GM21447 (cell line): Measurements from ENCODE around the gene FAM83F.
"Not testable (repeated sequence)": the region's sequence is repeated elsewhere in the genome, so short reads cannot be mapped to it uniquely, and the experiment has no call there.

ENCODE experiments used
- ATAC-seq: cut with Tn5 transposase; IDR thresholded peaks from one replicate; pipeline ENCODE4 v1.9.1; 2021; ENCODE audit not compliant: unreplicated experiment

The FAM83F gene

DNA sequence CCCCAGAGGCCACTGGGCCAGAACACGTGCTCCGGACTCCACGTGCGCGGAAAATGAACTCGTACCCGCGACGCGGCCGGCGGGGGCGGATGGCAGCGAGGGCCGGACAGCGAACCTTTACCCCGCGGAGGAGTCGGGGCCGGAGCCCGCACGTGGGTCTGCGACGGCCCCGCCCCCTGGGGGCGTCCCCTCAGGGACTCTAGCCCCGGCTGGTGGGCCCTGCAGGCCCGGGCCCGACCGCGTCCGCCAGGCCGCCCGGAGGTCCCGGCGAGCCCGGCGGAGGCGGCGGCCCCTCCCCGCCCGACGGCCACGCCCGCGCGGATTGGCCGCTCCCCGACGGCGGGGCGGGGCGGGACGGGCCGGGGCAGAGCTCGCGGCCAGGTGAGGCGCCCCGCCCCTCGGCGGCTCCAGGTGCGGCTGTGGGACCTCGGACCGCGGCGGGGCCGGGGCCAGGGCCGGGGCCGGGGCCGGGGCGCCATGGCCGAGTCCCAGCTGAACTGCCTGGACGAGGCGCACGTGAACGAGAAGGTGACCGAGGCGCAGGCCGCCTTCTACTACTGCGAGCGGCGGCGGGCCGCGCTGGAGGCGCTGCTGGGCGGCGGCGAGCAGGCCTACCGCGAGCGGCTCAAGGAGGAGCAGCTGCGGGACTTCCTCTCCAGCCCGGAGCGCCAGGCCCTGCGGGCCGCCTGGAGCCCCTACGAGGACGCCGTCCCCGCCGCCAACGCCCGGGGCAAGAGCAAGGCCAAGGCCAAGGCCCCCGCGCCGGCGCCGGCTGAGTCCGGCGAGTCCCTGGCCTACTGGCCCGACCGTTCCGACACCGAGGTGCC is at the start of gene FAM83F:
Gene FAM83F, plus strand, starts transcription at position 389 of the 827 bp plus-strand sequence. Its CDS starts 89 bp downstream, at position 478.
- ATAC-seq = no peak

DNA sequence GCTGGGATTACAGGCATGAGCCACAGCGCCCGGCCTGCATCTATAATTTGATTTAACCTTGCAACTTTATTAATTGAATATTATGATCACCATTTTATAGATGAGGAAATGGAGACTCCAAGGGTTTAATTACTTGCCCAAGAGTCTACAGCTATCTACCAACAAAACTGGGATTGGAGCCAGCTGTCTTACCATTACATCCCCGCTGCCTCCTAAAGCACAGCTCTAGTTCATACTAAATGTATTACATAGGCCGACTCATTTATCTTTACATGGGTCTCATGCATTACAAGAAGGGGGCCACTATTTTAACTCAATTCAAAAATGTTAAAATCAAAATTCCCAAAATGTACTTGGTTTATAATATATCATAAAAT is 48.6 kb upstream of the FAM83F start:
- ATAC-seq = no peak

DNA sequence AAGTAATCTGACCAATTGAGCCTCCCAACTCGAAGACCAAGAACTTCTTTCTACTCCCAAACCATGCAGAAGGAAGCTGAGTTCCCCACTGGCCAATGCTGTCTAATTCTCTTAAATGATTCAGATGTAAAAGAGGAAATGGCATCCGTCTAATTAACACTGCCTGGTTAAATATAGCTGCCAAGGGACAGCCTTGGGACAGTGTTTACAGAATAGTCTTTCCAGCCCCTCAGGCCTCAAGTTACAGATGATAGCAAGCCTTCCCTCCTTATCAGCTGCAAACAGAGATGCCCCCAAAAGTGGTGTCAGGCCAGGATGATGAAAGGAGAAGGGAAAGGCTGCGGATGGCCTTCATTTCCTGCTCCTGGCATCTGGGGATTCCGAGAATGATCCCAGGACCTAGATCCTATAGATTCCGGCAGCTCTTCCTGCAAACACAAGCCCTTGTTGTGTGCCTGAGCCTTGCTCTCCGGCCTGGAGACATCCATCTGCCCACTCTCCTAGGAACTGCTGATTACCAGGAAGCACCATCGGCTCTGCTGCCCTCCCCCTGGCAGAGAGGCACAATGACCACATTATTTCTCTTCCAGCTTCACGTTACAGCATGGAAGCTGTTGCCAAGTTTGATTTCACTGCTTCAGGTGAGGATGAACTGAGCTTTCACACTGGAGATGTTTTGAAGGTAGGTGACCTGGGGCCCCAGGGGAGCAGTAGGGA is 48.1 kb upstream of the FAM83F start:
- no peak for ATAC-seq

DNA sequence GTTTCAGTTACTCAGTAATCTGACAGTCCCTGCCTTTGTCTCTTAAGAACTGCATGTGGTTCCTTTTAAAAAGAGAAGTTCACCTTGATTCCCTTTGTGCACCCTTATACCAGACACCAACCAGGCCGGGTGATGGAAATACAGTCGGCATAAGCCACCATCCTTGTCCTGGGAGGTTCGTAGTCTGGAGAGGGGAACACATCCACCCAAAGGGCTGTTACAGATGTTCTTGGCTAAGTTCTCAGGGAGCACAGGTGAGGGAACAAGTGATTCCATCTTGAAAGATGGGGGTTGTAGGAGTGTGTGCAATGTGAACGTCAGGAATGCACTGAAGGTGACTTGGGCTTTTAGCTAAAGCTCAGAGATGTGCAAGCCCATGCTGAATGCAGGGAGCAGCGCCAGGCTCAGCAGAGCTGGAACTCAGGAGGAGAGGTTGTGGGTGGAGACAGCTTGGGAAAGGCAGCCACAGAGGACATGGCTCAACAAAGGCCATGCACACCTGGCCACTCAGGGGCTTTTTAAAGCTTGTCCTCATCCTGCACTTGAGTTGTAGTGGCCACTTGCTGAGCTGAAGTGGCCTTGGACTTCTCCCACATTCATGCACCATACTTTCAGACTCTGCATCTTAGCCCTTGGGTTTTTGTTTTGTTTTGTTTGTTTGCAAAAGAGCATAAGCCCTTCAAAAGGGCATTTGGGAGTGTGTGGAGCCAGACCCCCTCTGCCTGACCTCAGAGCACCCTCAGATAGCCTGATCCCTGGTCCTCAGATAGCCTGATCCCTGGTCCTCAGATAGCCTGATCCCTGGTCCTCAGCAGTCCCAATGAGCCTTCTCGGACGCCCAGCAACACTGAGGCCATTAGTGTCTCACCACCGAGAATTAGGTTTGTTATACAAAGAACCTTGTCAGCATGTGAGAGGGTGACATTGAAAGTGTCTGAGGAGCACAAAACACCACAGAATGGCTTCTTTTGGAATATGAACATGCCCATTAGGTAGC is 47.2 kb upstream of the FAM83F start:
- ATAC-seq = no peak

DNA sequence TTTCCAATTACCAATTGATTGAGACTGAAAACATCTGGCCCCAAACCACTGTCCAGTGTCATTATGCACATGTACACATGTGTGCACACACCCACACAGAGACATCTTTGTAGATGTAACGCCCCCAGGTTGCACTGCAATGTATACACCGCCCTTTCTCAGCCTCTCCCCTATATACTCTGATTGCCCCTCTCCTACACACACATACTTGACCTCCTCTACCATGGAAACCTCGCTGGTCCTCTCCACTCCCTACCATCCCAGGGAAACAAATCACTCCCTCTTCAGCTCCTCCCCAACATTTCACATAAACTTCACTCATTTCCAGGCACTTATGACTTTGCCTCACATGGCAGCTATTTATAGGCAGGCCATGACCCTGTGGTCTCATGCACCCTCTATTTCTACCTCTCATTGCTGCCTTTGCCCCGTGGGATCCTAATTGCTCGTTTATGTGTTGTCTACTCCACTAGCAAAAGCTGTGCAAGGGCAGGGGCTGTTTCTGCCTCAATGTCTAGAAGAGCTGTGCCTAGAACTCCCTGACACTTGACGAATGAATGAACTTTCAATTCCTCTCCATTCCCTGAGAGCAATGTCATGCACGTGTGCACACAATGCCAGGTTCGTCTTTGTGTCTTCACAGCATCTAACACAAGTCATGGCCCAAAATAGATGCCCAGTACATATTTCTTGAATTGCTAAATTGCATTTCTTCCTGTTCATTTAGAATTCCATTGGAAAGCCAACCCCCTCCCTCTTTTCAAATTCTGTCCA is 44.6 kb upstream of the FAM83F start:
- ATAC-seq = no peak

DNA sequence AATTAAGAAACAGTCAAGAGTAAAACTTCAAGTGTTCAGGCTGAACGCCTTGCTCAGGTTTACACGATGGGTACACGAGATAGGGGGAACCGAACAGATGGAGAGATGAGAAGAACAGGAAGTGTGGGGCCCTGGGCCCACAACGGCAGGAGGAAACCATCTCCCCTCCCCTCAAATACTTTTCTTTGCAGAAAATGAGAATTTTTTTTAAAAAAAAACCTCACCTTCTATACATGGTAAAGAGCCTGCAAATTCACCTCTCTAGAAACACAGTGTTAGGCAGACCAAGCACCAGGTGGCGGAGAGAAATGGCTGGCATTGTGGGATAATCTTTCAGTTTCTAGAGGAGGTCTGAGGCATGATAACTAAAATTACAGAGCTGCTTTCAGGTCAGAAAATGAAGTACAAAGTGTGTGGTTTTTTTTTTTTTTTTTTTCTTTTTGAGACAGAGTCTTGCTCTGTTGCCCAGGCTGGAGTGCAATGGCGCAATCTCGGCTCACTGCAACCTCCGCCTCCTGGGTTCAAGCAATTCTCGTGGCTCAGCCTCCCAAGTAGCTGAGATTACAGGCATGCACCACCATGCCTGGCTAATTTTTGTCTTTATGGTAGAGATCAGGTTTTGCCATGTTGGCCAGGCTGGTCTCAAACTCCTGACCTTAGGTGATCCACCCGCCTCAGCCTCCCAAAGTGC is 43.0 kb upstream of the FAM83F start:
- ATAC-seq = not testable (repeated sequence)

DNA sequence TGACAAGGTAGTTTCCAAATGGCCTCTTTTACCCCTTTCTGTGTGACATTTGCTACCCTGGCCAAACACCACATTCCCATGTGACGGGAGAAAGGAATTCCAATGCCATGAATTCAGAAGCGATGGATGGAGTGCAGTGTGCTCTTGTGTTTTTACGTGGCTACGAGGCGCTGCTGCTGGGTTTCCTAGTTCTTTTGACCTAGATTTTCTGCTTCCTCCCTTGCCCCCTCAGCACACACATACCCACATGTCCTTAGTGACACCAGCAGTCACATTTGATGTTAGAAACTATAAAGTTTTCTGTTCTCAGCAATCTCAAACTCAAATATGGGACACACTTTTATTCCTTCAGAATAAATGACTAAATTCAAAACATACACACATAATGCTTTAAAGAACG is 42.4 kb upstream of the FAM83F start:
- ATAC-seq = no peak

DNA sequence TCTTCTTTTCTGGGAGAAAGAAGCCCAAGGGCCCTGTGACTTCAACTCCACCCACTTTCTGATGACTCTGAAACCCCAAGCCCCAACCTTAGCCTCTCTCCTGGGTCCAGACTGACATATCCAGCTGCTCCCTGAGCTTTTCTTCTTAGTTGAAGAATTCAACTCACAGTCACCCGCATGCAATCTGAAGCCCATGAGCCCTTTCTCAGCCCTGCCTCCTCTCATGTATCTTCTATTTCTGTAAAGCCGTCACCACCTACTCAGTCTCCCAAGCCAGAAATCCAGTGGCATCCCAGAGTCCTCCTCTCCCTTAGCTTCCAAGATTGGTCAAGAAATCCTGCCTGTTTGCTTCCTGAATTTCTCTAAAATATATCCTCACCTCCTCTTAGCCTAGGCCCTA is 41.7 kb upstream of the FAM83F start:
- ATAC-seq = no peak

DNA sequence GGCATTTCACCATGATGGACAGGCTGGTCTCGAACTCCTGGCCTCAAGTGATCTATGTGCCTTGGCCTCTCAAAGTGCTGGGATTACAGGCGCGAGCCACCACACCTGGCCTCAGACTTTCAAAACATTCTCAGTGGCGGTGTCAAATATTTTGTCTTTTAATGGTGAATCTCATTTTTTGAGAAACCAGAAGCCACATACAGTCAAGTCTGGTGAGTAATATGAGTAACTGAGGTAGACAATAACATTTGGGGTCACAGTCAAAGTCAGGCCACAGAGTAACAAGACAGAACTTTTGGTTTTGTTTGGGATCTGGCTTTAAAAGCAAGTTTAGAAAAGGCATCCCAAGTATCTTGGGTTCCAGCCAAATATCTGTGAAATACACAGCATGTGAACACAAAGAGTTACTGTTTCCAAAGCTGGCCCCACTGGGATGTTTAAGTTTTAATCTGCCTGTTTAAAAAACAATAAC is 40.1 kb upstream of the FAM83F start:
- ATAC-seq = no peak

DNA sequence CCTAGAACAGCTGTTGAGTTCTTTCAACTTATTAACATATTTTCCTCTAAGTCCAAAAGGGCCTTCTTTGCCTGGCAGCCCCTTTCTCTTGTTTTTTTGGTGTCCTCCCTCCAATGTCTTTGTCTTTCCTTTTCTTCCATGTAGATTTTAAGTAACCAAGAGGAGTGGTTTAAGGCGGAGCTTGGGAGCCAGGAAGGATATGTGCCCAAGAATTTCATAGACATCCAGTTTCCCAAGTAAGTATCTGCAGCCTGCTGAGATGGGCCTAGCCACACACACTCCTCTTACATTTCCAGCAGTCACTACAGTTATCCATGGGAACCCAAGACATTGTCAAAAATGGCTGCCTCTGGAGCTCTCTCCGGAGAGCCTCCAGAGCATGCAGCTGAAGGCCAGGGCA is 39.1 kb upstream of the FAM83F start:
- ATAC-seq = no peak

DNA sequence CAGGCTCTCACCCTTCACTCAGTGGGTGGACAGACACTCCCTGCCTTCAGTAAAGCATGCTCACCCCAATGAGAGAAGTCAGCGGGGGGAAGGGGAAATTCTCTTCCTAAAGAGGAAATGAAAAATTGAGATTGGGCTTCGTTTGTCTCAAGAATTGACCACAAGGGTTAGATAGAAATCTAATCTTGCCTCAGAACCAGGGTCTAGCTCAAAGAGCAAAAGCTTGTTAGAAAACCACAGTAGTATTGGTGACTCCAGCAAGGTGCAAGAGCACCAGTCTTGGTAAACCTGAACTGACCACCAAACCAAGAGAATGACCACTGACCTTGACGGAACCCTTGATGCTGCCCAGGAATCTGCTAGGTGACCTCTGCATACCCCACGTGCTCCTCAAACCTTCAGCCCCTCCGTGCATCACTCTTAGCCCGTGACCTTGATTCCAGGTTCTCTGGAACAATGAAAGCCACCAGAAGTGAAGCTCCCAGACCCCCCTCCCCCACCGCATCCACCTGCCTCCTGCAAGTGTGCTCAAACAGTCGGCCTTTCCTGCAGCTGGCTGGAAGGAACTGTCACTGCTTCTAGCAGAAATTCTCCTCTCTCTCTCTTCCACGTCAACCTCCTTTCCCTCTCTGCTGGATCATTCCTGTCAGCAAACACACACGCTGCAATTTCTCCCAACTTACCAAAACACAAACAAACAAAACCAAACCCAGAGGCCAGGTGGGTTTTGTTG is 37.7 kb upstream of the FAM83F start:
- no peak for ATAC-seq

DNA sequence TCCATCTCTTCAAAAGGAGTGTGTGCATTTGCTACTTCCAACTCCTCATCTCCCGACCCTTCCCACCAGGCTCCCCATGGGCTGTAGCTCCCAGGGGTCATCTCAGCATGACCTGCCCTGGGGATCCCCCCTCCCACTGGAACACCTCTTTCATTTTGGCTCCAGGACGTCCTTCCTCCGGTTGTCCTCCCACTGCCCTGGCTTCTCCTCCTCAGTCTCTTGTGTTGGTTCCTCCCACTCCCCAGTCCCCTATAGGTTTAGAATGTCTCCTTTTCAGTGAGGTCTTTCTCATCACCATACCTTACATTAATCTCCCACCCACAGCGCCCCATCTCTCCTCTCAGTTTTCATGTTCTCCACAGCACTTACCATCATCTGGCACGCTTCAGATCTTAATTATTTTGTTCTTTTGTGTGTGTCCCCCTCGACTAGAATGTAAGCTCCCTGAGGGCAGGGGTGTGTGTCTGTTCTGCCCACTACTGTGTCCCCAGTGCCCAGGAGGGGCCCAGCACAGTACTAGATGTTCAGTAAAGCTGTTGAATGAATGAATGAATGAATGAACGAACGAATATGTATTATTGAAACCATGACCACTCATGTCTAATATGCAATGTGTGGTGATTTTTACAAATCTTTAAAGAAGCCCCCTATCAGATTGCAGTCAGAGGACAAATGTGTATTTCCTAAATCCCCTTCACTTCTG is 36.6 kb upstream of the FAM83F start:
- no peak for ATAC-seq

DNA sequence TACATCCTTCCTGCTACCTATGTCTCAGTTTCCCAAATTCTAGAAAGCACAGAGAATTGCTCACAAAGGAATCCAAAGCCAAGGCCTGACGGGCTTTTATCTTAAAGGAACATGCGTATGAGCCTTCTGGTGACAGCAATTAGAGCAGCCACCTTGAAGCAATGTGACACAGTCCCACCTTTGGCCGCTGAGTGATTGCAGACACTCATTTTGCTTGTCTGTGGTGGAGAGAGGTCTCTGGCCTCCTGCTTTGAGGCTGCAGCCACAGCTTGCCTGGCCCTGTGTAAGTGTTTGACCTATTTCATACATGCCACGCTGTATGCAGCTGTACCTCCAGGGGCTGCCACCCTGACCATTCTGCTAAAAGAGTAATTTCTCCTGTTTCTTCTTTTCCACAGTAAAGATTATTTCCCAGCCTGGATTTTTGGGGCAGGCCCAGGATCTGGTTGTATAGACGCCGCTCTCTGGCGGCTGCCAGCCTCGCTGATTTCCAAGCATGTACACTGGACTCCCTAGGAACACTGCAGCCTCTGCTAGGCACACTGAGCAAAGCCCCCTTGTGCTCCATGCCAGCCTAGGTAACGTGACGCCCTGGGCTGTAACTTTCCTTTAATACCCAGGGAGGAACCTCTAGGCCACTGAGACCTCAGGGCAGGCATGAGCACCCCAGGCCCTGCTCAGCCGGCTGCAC is 35.7 kb upstream of the FAM83F start:
- no peak for ATAC-seq

DNA sequence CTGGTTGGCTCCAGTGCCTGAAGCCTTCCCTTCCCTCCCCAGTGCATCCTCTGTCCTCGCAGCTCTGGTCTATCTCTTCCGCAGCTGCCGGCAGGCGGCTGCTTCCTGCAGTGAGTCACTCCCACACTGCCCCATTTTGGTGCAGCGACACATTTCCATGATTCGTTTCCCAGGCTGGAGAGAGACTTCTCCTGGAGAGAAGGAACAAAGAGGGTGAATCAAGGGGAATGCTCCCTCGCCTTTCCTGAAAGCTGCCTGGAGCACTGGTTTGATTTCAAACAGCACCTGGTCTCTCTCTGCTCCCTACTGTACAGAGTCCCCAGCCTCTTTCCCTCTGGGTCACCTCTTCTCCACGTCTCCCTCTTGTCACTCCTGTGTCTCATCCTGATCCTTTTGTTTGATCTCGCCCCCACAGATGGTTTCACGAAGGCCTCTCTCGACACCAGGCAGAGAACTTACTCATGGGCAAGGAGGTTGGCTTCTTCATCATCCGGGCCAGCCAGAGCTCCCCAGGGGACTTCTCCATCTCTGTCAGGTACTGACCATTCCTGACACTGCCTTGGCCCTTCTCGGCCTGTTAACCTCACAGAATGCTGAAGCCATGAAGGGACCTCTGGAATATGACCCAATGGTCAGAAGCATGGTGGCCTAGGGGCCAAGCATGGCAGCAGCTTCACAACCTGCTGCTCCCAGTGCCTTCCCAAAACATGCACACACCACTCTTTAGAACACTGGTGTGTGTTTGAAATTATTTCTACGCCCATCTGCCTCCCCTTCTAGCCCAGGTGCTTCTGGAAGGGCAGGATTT is 34.9 kb upstream of the FAM83F start, which contains the start of gene TMA7B:
Gene TMA7B, plus strand, starts transcription at position 758 of the 808 bp plus-strand sequence. CDS start 3,978 bp downstream, outside the sequence.
- ATAC-seq = no peak

DNA sequence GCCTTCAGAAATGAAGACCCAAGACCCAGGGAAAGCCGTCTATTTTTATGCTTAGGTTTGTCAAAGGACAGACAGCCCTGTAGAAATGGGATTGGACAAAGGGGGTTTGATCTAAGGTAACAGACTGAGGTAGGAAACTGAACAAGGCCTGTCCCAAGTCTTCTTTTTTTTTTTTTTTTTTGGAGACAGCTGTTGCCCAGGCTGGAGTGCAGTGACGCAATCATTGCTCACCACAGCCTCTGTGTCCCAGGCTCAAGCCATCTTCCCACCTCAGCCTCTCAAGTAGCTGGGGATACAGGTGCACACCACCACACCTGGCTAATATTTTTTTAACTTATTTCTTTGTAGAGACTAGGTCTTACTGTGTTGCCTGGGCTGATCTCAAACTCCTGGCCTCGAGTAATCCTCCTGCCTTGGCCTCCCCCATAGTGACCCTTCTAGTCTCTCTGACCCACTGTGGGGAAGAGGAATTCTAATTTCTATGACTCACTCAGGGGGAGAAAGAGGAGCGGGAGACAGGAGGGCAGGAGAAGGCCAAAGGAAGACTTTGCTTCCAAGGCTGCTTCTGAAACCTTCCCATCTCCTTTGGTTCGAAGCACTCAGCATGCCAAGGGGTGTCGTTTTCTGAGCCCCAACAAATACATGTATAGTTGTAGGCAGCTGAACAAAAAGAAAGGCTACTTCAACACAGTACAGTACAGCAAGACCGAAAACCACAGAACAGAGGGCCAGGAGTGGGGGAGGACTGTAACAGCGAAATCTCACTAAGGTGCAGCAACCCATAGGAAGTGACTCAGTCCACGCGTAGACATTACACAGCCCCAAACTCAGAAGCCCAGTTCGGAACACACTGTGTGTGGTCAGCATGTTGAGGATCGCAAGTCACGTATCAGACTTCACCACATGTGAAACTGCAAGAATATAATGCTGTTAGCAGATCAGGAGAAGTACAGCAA is 33.7 kb upstream of the FAM83F start:
- ATAC-seq = peak; percentile 91

DNA sequence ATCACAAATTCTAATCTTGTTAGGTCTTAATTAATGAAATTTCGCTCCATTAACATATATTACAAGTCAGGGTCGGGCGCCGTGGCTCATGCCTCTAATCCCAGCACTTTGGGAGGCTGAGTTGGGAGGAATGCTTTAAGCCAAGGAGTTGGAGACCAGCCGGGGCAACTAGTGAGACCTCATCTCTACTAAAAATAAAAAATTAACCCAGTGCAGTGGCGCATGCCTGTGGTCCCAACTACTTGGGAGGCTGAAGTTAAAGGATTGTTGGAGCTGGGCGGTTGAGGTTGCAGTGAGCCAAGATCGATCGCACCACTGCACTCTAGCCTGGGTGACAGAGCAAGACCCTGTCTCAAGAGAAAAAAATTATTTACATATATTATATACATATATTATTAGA is 32.7 kb upstream of the FAM83F start:
- no peak for ATAC-seq
